ENCODE measurements around the gene PDZRN4.

Gene PDZRN4

GRCh38 chr12:41188058-41188840, at the start of gene PDZRN4:
PDZRN4 (plus strand) TSS chr12:41188320.
- ATAC-seq, result peak; percentile 67

GRCh38 chr12:41140117-41140516, 48.0 kb upstream of the PDZRN4 start:
- TF ChIP-seq BACH2 (CRISPR knock-in tag; IDR thresholded peaks at IDR 0.05; ENCODE audit: borderline replicate concordance) (no peak), ZNF8 (CRISPR knock-in tag; IDR thresholded peaks at IDR 0.05) (no peak)
- ATAC-seq, result no peak

More at GRCh38 chr12:41188058-41188840, at the start of gene PDZRN4:
- TF ChIP-seq ZNF565 (CRISPR knock-in tag; conservative IDR thresholded peaks at IDR 0.05; ENCODE audit: low read depth), result no peak
- TF ChIP-seq ISL1 (CRISPR knock-in tag; IDR thresholded peaks at IDR 0.05), result no peak
- TF ChIP-seq OSR1 (CRISPR knock-in tag; IDR thresholded peaks at IDR 0.05), result no peak
- no peak for TF ChIP-seq ZFP30 (CRISPR knock-in tag; IDR thresholded peaks at IDR 0.05)

- TF ChIP-seq CREB5 (CRISPR knock-in tag; IDR thresholded peaks at IDR 0.05; ENCODE audit: low read depth), result no peak
- no peak for TF ChIP-seq GLIS3 (CRISPR knock-in tag; IDR thresholded peaks at IDR 0.05)
- TF ChIP-seq ZFP3 (CRISPR knock-in tag; IDR thresholded peaks at IDR 0.05), result no peak
- TF ChIP-seq CSDC2 (CRISPR knock-in tag; IDR thresholded peaks at IDR 0.05), result no peak
- no peak for TF ChIP-seq ZNF8 (CRISPR knock-in tag; IDR thresholded peaks at IDR 0.05)
- no peak for TF ChIP-seq TOX (CRISPR knock-in tag; IDR thresholded peaks at IDR 0.05; ENCODE audit: borderline replicate concordance)
- no peak for TF ChIP-seq ISL1 (CRISPR knock-in tag; IDR thresholded peaks at IDR 0.05)
- TF ChIP-seq TSHZ2 (CRISPR knock-in tag; IDR thresholded peaks at IDR 0.05), result no peak
- TF ChIP-seq RARB (CRISPR knock-in tag; IDR thresholded peaks at IDR 0.05), result no peak
- no peak for TF ChIP-seq TCF4 (CRISPR knock-in tag; IDR thresholded peaks at IDR 0.05; ENCODE audit: borderline replicate concordance)
- no peak for TF ChIP-seq ZNF70 (CRISPR knock-in tag; IDR thresholded peaks at IDR 0.05)
- TF ChIP-seq OSR1 (CRISPR knock-in tag; IDR thresholded peaks at IDR 0.05), result no peak
- TF ChIP-seq PATZ1 (CRISPR knock-in tag; IDR thresholded peaks at IDR 0.05; ENCODE audit: borderline replicate concordance), result no peak
- ATAC-seq, result no peak
These were observed 47.0 kb upstream of the PDZRN4 start for GRCh38 chr12:41141104-41141503.

- TF ChIP-seq ZFP30 (CRISPR knock-in tag; IDR thresholded peaks at IDR 0.05) (no peak), TOX (CRISPR knock-in tag; IDR thresholded peaks at IDR 0.05; ENCODE audit: borderline replicate concordance) (no peak), SNAI2 (CRISPR knock-in tag; IDR thresholded peaks at IDR 0.05) (no peak), ESRRG (CRISPR knock-in tag; IDR thresholded peaks at IDR 0.05) (no peak), CSDC2 (CRISPR knock-in tag; IDR thresholded peaks at IDR 0.05) (no peak), ZFP3 (CRISPR knock-in tag; IDR thresholded peaks at IDR 0.05) (no peak), OSR1 (CRISPR knock-in tag; IDR thresholded peaks at IDR 0.05) (no peak), BACH2 (CRISPR knock-in tag; IDR thresholded peaks at IDR 0.05; ENCODE audit: borderline replicate concordance) (no peak), PPARA (CRISPR knock-in tag; IDR thresholded peaks at IDR 0.05; ENCODE audit: borderline replicate concordance) (no peak), GLIS3 (CRISPR knock-in tag; IDR thresholded peaks at IDR 0.05) (no peak), RARB (CRISPR knock-in tag; IDR thresholded peaks at IDR 0.05) (no peak), ZNF565 (CRISPR knock-in tag; conservative IDR thresholded peaks at IDR 0.05; ENCODE audit: low read depth) (no peak), PATZ1 (CRISPR knock-in tag; IDR thresholded peaks at IDR 0.05; ENCODE audit: borderline replicate concordance) (no peak), ZNF8 (CRISPR knock-in tag; IDR thresholded peaks at IDR 0.05) (no peak), ISL1 (CRISPR knock-in tag; IDR thresholded peaks at IDR 0.05) (no peak), POU6F1 (CRISPR knock-in tag; IDR thresholded peaks at IDR 0.05; ENCODE audit: borderline replicate concordance, low read depth) (no peak), ZNF70 (CRISPR knock-in tag; IDR thresholded peaks at IDR 0.05) (no peak)
These were observed 45.7 kb upstream of the PDZRN4 start for GRCh38 chr12:41142376-41142775.

More at GRCh38 chr12:41142376-41142775, 45.7 kb upstream of the PDZRN4 start:
- ATAC-seq, result no peak
